HG02852 (cell line): Measurements from ENCODE around the gene ANKS1B.
"Not testable (repeated sequence)": the region's sequence is repeated elsewhere in the genome, so short reads cannot be mapped to it uniquely, and the experiment has no call there.

Source experiments
- ATAC-seq: cut with Tn5 transposase; IDR thresholded peaks from one replicate; pipeline ENCODE4 v1.9.1; 2021; ENCODE audit warnings: mild to moderate bottlenecking, moderate library complexity; ENCODE audit not compliant: unreplicated experiment

ANKS1B gene

GRCh38 chr12:99611117-99611516, 373.6 kb downstream of the ANKS1B start:
- no peak for ATAC-seq

GRCh38 chr12:99609455-99610181, 375.1 kb downstream of the ANKS1B start:
- ATAC-seq, result no peak

- peak; percentile 73 for ATAC-seq
Observed at GRCh38 chr12:99600388-99600787, 384.3 kb downstream of the ANKS1B start.

- ATAC-seq, result no peak
Observed at GRCh38 chr12:99598785-99599184, 386.0 kb downstream of the ANKS1B start.

- ATAC-seq, result no peak
Observed at GRCh38 chr12:99596762-99597161, 388.0 kb downstream of the ANKS1B start.

- not testable (repeated sequence) for ATAC-seq
Observed at GRCh38 chr12:99577125-99577524, 407.6 kb downstream of the ANKS1B start.

- no peak for ATAC-seq
Observed at GRCh38 chr12:99573980-99574379, 410.8 kb downstream of the ANKS1B start.

- no peak for ATAC-seq
Observed at GRCh38 chr12:99567072-99567471, 417.7 kb downstream of the ANKS1B start.

GRCh38 chr12:99558109-99558508, 426.6 kb downstream of the ANKS1B start:
- ATAC-seq, result no peak

- no peak for ATAC-seq
Observed at GRCh38 chr12:99553461-99553860, 431.3 kb downstream of the ANKS1B start.

GRCh38 chr12:99552022-99552421, 432.7 kb downstream of the ANKS1B start:
- ATAC-seq, result no peak

- no peak for ATAC-seq
Observed at GRCh38 chr12:99549651-99550050, 435.1 kb downstream of the ANKS1B start.

GRCh38 chr12:99549196-99549595, 435.5 kb downstream of the ANKS1B start:
- ATAC-seq, result no peak

- no peak for ATAC-seq
Observed at GRCh38 chr12:99544457-99544856, 440.3 kb downstream of the ANKS1B start.

GRCh38 chr12:99529966-99530365, 454.8 kb downstream of the ANKS1B start:
- peak; percentile 96 for ATAC-seq

- ATAC-seq, result no peak
Observed at GRCh38 chr12:99528478-99528877, 456.3 kb downstream of the ANKS1B start.

GRCh38 chr12:99523853-99524252, 460.9 kb downstream of the ANKS1B start:
- ATAC-seq, result no peak

- no peak for ATAC-seq
Observed at GRCh38 chr12:99522456-99522855, 462.3 kb downstream of the ANKS1B start.

GRCh38 chr12:99521664-99522063, 463.1 kb downstream of the ANKS1B start:
- ATAC-seq, result no peak

GRCh38 chr12:99513066-99513465, 471.7 kb downstream of the ANKS1B start:
- ATAC-seq, result no peak

- no peak for ATAC-seq
Observed at GRCh38 chr12:99505805-99506204, 478.9 kb downstream of the ANKS1B start.

GRCh38 chr12:99498756-99499155, 486.0 kb downstream of the ANKS1B start:
- ATAC-seq, result no peak

GRCh38 chr12:99495799-99496198, 488.9 kb downstream of the ANKS1B start:
- ATAC-seq, result no peak
